K562 (cell line): ENCODE data around the gene CTU1. TPM values are rescaled to one million over a fixed set of nuclear protein-coding genes. Genes with fewer than 3 reads are reported as not detected.

Experiments used
- ADNP ChIP-seq: fragments of 200-800 bp; sonication (Bioruptor generic); IDR thresholded peaks from 2 replicates; pipeline ENCODE4 v1.6.1; 2016; ENCODE audit warnings: missing genetic modification characterization, missing compliant biosample characterization
- DIDO1 ChIP-seq: fragments of 450-650 bp; IDR thresholded peaks from 2 replicates; pipeline ENCODE4 v1.6.1; 2016; ENCODE audit warnings: low read depth, missing biosample characterization, missing genetic modification characterization
- ELF1 ChIP-seq: fragments of 200-800 bp; sonication (Bioruptor generic); IDR thresholded peaks from 2 replicates; pipeline ENCODE4 v1.6.1; 2016; ENCODE audit warnings: missing genetic modification characterization, missing compliant biosample characterization
- EP300 ChIP-seq: IDR thresholded peaks from 2 replicates; pipeline ENCODE4 v1.6.1; 2012; ENCODE audit warnings: low read length, improper control_type of control experiment
- EWSR1 ChIP-seq: fragments of 450-650 bp; IDR thresholded peaks from 2 replicates; pipeline ENCODE4 v1.6.1; 2018; ENCODE audit warnings: borderline replicate concordance, mild to moderate bottlenecking, low read depth, moderate library complexity; ENCODE audit not compliant: partially characterized antibody
- GTF2E2 ChIP-seq: fragments of 200-800 bp; sonication (Bioruptor generic); IDR thresholded peaks from 2 replicates; pipeline ENCODE4 v1.6.1; 2016; ENCODE audit warnings: missing genetic modification characterization, missing compliant biosample characterization
- KLF1 ChIP-seq: fragments of 450-650 bp; IDR thresholded peaks from 2 replicates; pipeline ENCODE4 v1.6.1; 2016; ENCODE audit warnings: missing genetic modification characterization, missing compliant biosample characterization
- LEF1 ChIP-seq: fragments of 450-650 bp; IDR thresholded peaks from 2 replicates; pipeline ENCODE4 v1.6.1; 2016; ENCODE audit warnings: mild to moderate bottlenecking
- MITF ChIP-seq: IDR thresholded peaks from 2 replicates; pipeline ENCODE4 v1.6.1; 2014; ENCODE audit warnings: antibody characterized with exemption
- PHB2 ChIP-seq: fragments of 450-650 bp; IDR thresholded peaks from 2 replicates; pipeline ENCODE4 v1.6.1; 2017; ENCODE audit warnings: low read depth
- POLR2G ChIP-seq: fragments of 200-400 bp; formaldehyde crosslinking; IDR thresholded peaks from 2 replicates; pipeline ENCODE4 v1.6.1; 2017; ENCODE audit warnings: low read depth, mild to moderate bottlenecking, antibody characterized with exemption, low read length, moderate library complexity
- SIRT6 ChIP-seq: IDR thresholded peaks from one replicate; pipeline ENCODE4 v1.6.1; 2012; ENCODE audit warnings: low read depth, mild to moderate bottlenecking, control low read depth, inconsistent platforms, low read length, moderate library complexity
- SMARCA5 ChIP-seq: fragments of 450-650 bp; IDR thresholded peaks from 2 replicates; pipeline ENCODE4 v1.6.1; 2016
- ZNF12 ChIP-seq: sonication (generic); formaldehyde crosslinking; IDR thresholded peaks from 2 replicates; pipeline ENCODE4 v1.4.0; 2020; ENCODE audit warnings: mild to moderate bottlenecking, missing genetic modification reagents
- ZNF511 ChIP-seq: sonication (generic); formaldehyde crosslinking; IDR thresholded peaks from 2 replicates; pipeline ENCODE4 v1.8.0; 2022; ENCODE audit warnings: mild to moderate bottlenecking, missing genetic modification reagents
- polyA plus RNA-seq, 8 experiments: library from polyadenylated mRNA; depleted of rRNA in 4 of 8; stranded (reverse) in 5 of 8; unstranded in 3 of 8; fragments of >200 nt; fragmentation: Nextera tagmentation in 2 of 8; fragmentation: Illumina TruSeq in 1 of 8; extraction: Ambion mirVana in 2 of 8; extraction: Trizol in 1 of 8; gene quantifications; 2 replicates each; pipeline versions ENCODE4 v1.2.1 to v1.2.3, GENCODE V29; 2011 to 2014; ENCODE audit warnings: inconsistent platforms in 1 of 8, missing spikeins in 1 of 8
- total RNA-seq, 7 experiments: library from RNA; depleted of rRNA in 6 of 7; stranded (reverse); fragments of >200 nt in 6 of 7; fragmentation: Illumina TruSeq in 2 of 7; extraction: Trizol in 2 of 7; gene quantifications; 2 replicates each; pipeline versions ENCODE4 v1.2.1 to v1.2.3, GENCODE V29; 2011 to 2021; ENCODE audit warnings: low replicate concordance in 1 of 7
- TF ChIP-seq, protein P1 (sequence below), 3 experiments: fragments of 200-800 bp in 1 of 3; fragments of 250-450 bp in 1 of 3; fragments of 450-650 bp in 1 of 3; sonication (Bioruptor Pico) in 1 of 3; sonication (Bioruptor generic) in 1 of 3; formaldehyde crosslinking in 1 of 3; IDR thresholded peaks; 2 replicates each; pipeline versions ENCODE4 v1.6.1 to v1.8.0; 2016 to 2022; ENCODE audit warnings: mild to moderate bottlenecking in 2 of 3, missing genetic modification characterization in 2 of 3, missing compliant biosample characterization in 1 of 3, moderate library complexity in 1 of 3
- TF ChIP-seq, protein P2 (sequence below): sonication (generic); formaldehyde crosslinking; IDR thresholded peaks from 2 replicates; pipeline ENCODE4 v1.8.1; 2023; ENCODE audit warnings: mild to moderate bottlenecking, missing genetic modification reagents
- TF ChIP-seq, protein P3 (sequence below): fragments of 450-650 bp; formaldehyde crosslinking; IDR thresholded peaks from 2 replicates; pipeline ENCODE4 v1.4.0; 2022; ENCODE audit warnings: mild to moderate bottlenecking, moderate library complexity

Gene CTU1
- total and polyA plus RNA-seq, 9 of the 15 experiments (the other 6 are each of a cell fraction or from before 2014, with no cell fraction given): 0.03 to 18.4 (median 2.3) TPM; not detected in 1

DNA sequence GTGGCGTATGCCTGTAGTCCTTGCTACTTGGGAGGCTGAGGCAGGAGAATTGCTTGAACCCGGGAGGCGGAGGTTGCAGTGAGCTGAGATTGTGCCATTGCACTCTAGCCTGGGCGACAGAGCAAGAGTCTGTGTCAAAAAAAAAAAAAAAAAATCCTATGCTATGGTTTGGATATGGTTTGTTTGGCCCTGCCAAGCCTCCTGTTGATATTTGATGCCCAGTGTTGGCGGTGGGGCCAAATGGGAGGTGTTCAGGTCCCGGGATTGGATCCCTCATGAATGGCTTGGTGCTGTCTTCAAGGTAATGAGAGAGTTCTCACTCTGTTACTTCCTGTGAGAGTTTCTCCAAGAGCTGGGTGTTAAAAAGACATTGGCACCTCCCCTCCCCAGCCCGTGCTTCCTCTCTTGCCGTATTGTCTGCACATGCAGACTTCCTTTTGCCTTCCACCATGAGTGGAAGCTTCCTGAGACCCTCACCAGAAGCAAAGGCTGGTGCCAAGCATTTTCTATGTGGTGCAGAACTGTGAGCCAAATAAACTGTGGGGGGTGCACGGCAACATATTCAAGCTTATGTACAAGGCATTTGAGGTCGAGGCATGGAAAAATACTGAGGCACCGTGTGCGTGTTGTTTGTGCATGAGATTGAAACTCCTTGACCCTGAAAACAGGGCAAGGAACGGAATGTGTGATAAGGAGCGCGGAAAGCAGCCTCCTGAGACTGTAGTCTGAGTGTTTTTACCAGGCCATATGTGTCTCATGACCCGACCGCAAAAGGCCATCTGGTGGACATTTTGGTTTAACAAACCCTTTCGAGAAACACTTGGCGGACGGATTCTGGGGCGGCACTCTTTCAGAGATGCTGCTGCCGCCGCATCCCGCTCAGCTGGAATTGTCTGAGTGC, 23.8 kb upstream of the CTU1 start (continued):
- TF ChIP-seq ZNF511 (CRISPR knock-in tag): no peak
- TF ChIP-seq SIRT6: no peak
- TF ChIP-seq LEF1: peak; percentile 61; the same call in 1 of the 2 replicates
- no peak for TF ChIP-seq KLF1
- no peak for TF ChIP-seq GTF2E2 (tag)
- no peak for TF ChIP-seq PHB2
- TF ChIP-seq POLR2G: no peak
- TF ChIP-seq ZNF12 (CRISPR knock-in tag): no peak
- TF ChIP-seq, protein P1, sequence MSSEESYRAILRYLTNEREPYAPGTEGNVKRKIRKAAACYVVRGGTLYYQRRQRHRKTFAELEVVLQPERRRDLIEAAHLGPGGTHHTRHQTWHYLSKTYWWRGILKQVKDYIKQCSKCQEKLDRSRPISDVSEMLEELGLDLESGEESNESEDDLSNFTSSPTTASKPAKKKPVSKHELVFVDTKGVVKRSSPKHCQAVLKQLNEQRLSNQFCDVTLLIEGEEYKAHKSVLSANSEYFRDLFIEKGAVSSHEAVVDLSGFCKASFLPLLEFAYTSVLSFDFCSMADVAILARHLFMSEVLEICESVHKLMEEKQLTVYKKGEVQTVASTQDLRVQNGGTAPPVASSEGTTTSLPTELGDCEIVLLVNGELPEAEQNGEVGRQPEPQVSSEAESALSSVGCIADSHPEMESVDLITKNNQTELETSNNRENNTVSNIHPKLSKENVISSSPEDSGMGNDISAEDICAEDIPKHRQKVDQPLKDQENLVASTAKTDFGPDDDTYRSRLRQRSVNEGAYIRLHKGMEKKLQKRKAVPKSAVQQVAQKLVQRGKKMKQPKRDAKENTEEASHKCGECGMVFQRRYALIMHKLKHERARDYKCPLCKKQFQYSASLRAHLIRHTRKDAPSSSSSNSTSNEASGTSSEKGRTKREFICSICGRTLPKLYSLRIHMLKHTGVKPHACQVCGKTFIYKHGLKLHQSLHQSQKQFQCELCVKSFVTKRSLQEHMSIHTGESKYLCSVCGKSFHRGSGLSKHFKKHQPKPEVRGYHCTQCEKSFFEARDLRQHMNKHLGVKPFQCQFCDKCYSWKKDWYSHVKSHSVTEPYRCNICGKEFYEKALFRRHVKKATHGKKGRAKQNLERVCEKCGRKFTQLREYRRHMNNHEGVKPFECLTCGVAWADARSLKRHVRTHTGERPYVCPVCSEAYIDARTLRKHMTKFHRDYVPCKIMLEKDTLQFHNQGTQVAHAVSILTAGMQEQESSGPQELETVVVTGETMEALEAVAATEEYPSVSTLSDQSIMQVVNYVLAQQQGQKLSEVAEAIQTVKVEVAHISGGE (CRISPR knock-in tag; IDR thresholded peaks at IDR 0.05): peak in 2 of 3 experiments; percentile 52 to 90; a peak in 2 of 6 replicates
- TF ChIP-seq DIDO1 (tag): no peak
- peak; percentile 95 for TF ChIP-seq MITF
- no peak for TF ChIP-seq ADNP (tag)
- no peak for TF ChIP-seq EWSR1
- TF ChIP-seq, protein P2, sequence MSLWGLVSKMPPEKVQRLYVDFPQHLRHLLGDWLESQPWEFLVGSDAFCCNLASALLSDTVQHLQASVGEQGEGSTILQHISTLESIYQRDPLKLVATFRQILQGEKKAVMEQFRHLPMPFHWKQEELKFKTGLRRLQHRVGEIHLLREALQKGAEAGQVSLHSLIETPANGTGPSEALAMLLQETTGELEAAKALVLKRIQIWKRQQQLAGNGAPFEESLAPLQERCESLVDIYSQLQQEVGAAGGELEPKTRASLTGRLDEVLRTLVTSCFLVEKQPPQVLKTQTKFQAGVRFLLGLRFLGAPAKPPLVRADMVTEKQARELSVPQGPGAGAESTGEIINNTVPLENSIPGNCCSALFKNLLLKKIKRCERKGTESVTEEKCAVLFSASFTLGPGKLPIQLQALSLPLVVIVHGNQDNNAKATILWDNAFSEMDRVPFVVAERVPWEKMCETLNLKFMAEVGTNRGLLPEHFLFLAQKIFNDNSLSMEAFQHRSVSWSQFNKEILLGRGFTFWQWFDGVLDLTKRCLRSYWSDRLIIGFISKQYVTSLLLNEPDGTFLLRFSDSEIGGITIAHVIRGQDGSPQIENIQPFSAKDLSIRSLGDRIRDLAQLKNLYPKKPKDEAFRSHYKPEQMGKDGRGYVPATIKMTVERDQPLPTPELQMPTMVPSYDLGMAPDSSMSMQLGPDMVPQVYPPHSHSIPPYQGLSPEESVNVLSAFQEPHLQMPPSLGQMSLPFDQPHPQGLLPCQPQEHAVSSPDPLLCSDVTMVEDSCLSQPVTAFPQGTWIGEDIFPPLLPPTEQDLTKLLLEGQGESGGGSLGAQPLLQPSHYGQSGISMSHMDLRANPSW (CRISPR knock-in tag): no peak
- TF ChIP-seq EP300: peak; percentile 59; the same call in 1 of the 2 replicates
- TF ChIP-seq, protein P3, sequence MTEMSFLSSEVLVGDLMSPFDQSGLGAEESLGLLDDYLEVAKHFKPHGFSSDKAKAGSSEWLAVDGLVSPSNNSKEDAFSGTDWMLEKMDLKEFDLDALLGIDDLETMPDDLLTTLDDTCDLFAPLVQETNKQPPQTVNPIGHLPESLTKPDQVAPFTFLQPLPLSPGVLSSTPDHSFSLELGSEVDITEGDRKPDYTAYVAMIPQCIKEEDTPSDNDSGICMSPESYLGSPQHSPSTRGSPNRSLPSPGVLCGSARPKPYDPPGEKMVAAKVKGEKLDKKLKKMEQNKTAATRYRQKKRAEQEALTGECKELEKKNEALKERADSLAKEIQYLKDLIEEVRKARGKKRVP (CRISPR knock-in tag): no peak
- TF ChIP-seq SMARCA5: no peak
- no peak for TF ChIP-seq ELF1
